HG03025 (cell line): ENCODE measurements around the gene BTNL9.
"Not testable (repeated sequence)": the region's sequence is repeated elsewhere in the genome, so short reads cannot be mapped to it uniquely, and the experiment has no call there.

Source experiments
- ATAC-seq: cut with Tn5 transposase; IDR thresholded peaks from one replicate; pipeline ENCODE4 v1.9.1; 2021; ENCODE audit warnings: mild to moderate bottlenecking, moderate library complexity; ENCODE audit not compliant: unreplicated experiment, low FRiP score

Gene BTNL9

DNA sequence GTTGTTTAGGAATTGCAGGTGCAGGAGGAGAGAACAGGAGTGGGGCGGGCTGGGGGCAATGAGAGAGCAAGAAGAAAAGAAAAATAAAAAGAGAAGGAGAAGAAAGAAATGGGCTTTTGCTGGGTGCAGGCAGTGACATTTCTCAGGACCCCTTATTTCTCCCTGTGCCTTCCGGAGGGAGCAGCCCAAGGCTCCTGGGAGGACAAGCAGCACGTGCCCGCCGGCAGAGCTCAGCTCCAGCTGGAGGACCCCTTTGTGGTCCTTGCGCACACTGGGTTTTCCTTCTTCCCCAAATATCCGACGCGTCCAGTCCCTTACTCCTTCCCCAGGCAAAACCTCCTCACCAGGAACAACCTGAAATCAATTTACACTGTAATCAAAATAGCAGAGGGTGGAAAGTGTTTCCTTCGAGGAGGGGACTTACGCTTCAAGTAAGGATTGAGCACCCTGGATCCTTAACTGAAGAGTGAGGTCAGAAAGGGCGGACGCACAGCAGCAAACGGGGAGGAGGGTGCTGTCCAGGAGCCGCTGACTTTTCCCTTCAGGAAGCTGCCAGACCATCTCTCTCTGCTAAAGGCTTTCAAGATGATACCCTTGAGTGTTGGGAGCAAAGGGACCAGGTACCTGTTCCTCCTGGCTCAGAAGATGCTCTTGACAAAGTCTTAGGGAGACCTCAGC, 2.1 kb downstream of the BTNL9 start:
- no peak for ATAC-seq

DNA sequence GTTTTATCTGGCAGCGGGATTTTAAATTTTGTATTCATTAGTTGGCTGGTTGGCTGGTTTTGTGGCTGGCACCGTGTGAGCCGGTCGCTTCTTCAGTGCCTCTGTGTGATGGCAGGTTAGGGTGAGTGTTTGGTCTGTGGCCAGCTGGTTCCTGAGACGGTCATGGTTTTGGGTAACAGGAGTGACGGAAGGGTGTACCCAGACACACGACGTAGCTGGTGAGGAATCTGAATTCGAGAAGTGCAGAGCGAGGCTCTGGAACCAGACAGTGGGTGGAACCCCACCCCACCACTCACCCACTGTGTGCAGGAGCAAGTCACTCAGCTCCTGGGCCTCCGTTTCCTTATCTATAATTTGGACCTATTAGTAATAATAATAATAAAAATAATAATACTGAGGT, 2.7 kb downstream of the BTNL9 start:
- ATAC-seq = no peak

DNA sequence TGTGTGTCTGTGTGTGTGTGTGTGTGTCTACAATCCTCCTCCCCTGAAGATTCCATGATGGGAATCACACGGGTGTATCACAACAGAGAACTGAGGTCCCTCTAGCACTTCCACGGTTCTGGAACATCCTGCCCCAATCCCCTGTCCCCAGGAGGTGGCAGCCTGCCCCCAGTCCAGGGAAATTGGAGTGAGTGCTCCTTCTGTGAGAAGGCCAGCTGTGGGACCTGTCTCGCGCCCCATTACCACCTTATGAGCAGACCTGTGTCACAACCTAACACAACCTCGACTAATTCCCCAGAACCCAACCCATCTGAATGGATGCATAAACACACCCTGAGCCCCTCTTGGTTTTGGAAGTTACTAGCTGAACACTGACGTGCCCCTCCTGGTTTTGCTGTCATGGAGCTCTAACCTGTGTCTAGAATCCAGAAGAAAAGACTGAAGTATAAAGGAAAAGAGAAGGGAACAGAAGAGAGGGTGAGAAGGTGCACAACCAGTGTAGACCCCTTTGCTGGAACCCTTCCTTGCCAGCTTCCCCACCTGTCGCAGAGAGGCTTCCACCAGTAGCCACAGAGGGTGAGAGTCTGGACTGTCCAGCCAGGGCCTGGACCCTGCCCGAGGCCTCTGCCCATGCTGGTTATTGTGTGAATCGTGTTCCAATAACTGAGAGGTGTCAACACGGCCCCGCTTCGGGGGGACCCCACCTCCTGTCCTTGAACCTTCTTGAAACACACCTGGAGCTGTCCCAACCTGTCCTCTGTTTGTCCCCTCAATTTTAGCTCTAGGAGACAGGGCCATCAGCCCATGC, 3.4 kb downstream of the BTNL9 start:
- no peak for ATAC-seq

DNA sequence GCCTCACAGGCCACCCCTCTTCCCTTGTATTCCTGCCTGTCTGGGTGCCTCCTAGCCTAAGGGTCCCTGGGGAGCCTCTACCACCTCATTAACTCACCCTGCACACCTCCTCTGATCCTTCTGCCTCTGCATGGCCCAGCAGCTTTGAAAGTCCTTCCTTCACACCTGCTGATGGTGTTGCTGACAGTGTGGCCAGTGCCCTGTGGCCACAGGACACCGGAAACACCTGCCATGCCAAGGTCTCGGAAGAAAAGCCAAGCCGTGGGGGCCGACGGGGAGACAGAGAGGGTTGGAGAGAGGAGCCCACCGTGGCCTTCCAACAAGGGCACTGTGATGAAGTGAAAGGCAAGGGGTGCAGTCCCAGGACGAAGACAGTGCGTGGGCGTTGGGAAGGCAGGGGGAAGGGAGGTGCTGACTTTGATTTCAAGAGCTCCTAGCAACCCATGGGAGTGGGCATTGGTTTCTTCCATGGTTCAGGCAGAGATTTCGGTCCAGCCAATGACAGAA, 4.1 kb downstream of the BTNL9 start:
- ATAC-seq = no peak

DNA sequence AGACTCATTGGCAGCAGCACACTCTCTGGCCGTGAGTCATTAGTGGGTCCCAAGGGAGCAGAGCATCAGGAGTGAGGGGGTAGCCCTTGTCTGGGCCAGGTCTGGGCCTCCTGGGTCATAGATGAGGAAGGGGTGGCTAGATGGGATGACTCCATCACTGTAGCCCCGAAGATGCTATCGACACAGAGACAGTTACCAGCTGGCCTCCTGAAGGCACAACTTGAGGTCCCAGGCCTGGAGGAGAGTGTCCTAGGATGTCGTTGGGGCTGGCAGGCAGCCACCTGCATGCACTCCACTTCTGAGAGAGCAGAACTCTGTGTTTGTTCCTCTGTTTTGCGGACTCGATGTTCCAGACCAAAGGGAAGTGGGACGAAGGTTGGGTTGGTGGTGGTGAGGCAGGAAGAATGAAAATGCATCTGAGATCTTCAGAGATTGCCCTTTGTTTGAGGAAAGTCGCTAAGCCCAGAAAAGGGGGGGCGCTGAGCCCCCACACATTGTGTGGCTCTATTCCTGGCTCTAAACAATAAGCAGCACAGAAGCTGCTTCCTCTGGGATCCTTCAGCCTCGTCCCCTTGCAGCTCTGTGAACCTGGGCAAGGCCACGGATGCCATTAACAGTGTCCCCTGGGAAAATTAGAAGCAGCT, 4.7 kb downstream of the BTNL9 start:
- no peak for ATAC-seq

DNA sequence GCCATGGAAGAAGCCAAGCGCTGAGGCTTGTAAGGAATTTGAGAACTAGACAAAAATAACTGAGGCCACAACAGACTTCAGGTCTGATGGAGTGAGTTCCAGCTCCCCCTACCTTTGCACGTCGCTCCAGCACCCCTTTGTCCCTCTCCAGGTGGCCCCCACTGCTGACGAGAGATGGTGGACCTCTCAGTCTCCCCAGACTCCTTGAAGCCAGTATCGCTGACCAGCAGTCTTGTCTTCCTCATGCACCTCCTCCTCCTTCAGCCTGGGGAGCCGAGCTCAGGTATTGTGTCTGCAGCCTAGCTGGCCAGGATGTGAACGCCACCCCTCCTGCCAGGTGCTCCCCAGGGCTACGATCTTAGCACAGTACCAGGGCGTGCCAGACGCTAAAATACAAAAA, 5.2 kb downstream of the BTNL9 start:
- no peak for ATAC-seq

DNA sequence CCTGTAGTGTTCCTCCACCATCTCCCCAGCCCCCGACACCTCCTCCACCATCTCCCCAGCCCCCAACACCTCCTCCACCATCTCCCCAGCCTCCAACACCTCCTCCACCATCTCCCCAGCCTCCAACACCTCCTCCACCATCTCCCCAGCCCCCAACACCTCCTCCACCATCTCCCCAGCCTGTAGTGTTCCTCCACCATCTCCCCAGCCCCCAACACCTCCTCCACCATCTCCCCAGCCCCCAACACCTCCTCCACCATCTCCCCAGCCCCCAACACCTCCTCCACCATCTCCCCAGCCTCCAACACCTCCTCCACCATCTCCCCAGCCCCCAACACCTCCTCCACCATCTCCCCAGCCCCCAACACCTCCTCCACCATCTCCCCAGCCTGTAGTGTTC, 5.8 kb downstream of the BTNL9 start:
- ATAC-seq = not testable (repeated sequence)

DNA sequence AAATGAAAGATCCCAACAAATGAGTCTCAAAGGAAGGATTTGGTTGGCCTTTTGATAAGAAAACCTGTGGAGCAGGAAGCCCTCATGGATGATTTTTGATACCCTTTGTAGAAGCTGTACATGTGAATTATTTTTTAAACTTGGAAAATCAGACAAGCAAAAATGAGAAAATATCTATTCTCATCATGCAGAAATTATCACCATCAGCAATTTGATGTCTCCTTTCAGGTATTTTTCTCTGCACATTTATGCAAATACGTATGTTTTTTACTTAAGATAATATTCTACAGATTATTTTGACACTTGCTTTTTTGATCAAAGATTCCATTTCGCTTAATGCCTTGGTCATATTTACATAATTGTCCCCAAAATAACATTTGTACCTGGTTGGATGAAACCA, 7.2 kb downstream of the BTNL9 start:
- ATAC-seq = no peak

DNA sequence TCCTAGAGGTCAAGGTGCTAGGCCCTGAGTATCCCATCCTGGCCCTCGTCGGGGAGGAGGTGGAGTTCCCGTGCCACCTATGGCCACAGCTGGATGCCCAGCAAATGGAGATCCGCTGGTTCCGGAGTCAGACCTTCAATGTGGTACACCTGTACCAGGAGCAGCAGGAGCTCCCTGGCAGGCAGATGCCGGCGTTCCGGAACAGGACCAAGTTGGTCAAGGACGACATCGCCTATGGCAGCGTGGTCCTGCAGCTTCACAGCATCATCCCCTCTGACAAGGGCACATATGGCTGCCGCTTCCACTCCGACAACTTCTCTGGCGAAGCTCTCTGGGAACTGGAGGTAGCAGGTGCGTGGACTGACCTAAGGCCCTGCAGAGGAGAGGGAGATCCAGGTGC, 7.9 kb downstream of the BTNL9 start:
- ATAC-seq = no peak

DNA sequence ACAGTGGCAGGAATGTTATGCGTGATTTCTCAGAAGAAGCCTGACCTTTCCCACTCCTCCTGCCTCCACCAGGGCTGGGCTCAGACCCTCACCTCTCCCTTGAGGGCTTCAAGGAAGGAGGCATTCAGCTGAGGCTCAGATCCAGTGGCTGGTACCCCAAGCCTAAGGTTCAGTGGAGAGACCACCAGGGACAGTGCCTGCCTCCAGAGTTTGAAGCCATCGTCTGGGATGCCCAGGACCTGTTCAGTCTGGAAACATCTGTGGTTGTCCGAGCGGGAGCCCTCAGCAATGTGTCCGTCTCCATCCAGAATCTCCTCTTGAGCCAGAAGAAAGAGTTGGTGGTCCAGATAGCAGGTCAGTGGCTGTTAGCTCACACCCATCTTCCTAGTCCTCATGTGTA, 9.9 kb downstream of the BTNL9 start:
- ATAC-seq = no peak

DNA sequence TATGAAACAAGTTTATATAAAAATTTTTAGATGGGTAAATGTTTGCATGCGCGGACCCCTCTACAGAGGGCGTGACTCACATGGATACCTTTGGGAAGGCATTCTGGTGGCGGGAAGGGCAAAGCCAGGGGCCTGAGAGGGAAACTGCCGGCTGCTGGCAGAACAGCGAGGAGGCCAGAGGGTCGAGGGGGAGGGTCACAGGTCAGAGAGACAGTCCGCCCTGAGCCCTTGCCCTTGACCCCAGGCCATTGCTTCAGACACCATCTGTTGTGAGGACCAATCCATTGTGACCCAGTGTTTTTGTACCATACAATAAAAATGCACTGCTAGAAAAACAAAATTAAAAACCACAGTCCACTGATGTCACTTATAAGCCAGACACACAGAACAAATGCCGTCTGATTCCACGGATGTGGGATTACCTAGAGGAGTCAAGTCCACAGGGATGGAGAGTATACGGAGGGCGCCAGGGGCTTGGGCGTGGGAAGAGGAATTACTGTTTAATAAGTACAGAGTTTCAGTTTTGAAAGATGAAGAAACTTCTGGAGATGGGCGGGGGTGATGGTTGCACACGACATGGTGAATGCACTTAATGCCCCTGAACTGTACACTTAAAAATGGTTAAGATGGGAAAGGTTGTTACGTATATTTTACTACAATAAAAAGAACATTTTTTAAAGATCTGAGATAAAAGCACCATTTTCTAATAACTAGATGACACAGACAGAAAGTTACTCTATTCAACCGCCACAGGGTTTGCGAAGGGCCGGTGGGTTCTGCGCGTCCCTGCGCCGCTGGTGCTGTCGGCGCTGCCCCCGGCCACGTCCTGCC, 12.0 kb downstream of the BTNL9 start:
- no peak for ATAC-seq

DNA sequence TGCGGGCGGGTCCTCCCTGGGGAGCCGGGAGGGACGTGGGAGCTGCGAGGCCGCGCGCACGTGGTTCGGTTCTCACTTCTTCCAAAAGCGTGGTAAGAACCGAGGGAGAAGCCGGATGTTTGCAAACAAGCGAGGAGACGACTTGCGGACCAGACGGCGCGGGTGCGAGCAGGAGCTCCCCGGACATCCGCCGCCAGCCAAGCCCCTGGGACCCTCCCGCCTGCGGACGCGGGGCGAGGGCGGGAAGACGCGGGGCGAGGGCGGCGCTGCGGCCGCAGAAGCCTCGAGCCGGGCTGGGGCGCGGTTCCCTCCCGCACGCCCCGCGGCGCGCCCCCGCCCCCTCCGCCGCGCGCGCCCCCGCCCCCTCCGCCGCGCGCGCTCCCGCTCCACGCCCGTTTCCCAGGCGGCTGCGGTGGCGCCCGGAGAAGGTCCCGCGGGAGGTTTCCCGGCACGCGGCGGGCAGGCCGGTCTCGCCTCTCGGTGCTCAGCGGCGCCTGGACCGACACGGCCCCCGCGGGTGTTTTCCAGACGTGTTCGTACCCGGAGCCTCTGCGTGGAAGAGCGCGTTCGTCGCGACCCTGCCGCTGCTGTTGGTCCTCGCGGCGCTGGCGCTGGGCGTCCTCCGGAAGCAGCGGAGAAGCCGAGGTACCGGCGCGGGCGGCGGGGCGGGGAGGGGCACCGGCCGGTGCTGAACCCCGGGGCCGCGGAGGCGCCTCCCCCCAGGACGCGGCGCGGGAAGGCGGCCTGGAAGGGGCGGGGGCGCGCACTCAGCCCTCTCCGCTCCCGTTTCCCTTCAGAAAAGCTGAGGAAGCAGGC, 12.8 kb downstream of the BTNL9 start:
- no peak for ATAC-seq

DNA sequence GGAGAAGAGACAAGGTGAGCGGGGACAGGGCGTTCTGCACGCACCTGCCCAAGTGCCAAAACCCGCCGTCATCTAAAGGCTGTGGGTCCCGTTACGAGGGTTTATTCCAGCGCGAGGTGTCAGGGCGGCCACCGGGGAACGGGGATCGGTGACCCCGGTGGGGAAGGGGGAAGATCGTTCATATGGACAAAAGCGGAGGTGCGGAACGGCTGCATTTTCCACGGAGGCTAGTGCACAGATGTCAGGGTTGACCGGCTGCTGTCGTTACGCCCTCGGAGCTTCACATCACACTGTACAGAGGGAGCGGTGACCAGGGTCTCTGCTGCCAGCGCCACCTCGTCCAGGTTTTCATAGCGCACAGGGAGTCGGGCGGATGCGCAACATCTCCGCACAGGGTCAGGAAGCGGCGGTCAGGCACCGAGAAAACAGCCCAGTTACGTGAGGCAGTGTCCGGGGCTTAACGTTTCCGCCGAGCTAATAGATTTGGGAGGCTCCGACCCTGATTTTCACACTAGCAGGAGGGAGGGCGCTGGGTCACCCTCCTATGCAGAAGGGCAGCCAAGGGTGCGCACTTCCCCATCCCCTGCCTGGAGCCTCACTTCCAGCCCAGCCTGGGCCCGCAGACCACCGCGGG, 13.5 kb downstream of the BTNL9 start:
- ATAC-seq = no peak

DNA sequence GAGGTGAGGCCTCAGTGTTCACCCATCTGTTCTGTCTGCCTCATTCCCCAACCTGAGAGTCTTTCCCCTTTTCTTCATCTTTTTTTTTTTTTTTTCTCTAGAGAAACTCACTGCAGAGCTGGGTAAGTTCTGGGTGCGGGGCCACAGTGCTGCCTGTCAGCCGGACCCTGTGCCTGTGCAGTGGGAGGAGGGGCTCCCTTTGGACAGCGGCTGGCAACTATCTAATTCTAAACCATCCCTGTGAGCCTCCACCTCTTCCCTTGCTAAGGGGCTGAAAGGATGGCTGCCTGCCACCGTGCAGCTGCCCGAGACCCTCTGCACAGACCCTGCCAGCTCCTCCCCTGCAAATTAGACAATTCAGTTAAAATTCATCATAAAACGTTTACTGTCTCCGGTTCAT, 14.1 kb downstream of the BTNL9 start:
- ATAC-seq = no peak

DNA sequence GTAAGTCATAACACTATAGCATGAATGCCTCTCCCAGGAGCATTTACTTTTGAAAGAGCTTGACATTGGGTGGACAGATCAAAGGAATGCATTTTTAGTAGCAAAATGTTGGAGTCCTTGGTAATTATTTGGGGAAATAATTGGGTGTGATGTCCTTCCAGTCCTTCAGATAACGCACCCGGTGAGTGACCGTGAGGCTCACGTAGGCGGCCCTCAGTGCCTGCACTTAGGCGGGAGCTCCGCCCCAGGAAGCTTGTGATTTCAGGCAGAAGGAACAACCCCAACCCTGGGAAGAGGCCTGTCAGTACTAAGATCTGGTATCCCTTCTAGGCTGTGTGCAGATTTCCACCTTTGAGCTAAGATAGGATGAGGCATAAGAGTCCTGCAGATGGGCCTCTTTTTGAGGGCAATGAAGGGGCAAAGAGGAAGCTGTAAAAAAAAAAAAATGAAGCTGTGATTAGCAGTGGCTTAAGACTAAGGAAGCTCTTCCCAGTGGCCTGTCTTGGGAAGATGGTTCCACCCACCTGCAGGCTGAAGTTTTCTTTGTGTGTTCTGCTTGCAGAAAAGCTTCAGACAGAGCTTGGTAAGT, 14.9 kb downstream of the BTNL9 start:
- ATAC-seq = no peak

DNA sequence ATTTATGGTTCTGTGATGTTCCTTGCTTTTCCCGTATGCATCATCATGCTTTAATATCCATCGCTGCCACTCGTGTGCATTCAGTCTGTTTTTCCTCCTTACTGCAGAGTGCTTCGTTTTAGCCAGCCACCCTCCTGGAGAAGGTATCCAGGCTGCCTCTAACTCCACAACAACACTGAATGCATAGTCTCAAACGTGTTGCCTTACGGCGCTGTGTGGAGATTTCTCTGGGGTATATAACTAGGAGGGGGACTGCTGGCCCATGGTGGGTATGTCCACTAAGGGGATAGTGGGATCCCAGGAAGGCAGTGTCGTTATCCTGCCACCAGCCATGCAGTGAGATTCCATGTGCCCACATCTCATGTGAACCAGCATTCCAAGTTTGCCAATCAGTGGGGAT, 16.4 kb downstream of the BTNL9 start:
- no peak for ATAC-seq

DNA sequence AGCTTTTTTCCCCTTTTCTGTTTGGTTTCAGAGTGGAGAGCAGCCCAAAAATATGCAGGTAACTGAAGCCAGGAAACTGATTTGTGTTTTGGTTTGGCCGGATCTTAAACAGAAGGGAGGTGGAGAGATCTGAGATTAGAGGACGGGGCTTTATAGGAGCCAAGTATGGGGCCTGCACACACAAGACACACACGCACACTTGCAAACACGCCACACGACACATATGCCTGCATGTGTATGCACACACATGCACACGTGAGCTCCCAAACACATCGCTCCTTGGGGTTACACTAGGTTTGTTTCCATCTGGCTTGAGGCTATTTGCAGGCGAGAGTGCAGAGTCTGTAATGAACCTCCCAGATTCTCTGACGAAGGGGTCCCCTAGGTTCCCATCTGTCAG, 18.3 kb downstream of the BTNL9 start:
- no peak for ATAC-seq

DNA sequence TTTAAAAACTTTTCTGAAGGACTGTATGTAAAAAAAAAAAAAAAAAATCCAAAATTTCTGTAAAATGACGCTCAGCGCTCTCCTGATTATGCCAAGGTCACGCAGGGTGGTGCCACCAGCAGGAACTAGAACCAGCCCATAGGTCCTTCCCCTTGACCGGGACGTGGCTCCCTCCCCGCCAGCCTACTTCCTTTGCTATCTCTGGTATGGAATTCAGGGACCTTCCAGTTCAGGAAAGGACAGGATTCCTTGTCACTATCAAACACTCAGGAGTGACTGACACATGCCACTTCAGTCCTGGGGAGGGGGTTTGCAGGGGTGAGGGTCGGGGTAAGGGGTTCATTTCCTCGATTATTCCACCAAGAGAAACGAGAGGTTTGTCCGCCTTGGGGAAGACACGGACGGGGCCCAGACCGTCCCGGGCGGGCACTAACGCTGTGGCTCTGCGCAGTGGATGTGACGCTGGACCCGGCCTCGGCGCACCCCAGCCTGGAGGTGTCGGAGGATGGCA, 18.8 kb downstream of the BTNL9 start:
- ATAC-seq = no peak
